Testis (tissue), 3 donors: ENCODE results near the gene COMMD7. TPM values are rescaled to one million over a fixed set of nuclear protein-coding genes. Genes with fewer than 3 reads are reported as not detected.

ENCODE experiments used
- DNase-seq: peaks from one replicate; pipeline ENCODE4 v3.0.0-alpha.2; 2019
- H3K27ac ChIP-seq, 2 donors: fragments of 200-600 bp; sonication (generic); one replicate each; pipeline ENCODE4 v1.5.1; 2019
- H3K27me3 ChIP-seq: fragments of 200-600 bp; sonication (generic); one replicate; pipeline ENCODE4 v1.5.1; 2019
- H3K36me3 ChIP-seq: fragments of 200-600 bp; sonication (generic); one replicate; pipeline ENCODE4 v1.5.1; 2017; ENCODE audit warnings: low read depth; ENCODE audit errors: missing control alignments
- H3K4me1 ChIP-seq: fragments of 200-600 bp; sonication (generic); one replicate; pipeline ENCODE4 v1.5.1; 2019
- H3K4me3 ChIP-seq, 2 donors: fragments of 200-600 bp; sonication (generic); one replicate each; pipeline ENCODE4 v1.5.1; 2017 to 2019
- H3K9me3 ChIP-seq: fragments of 200-600 bp; sonication (generic); one replicate; pipeline ENCODE4 v1.5.1; 2017
- CTCF ChIP-seq, 3 experiments: fragments of 450-650 bp in 2 of 3; fragments of 200-600 bp in 1 of 3; sonication (generic) in 1 of 3; IDR thresholded peaks; one replicate each; pipeline ENCODE4 v1.5.1; 2016 to 2019; ENCODE audit warnings: antibody characterized with exemption in 3 of 3, mild to moderate bottlenecking in 2 of 3, moderate library complexity in 1 of 3
- POLR2A ChIP-seq: fragments of 450-650 bp; IDR thresholded peaks from one replicate; pipeline ENCODE4 v1.6.1; 2017; ENCODE audit warnings: antibody characterized with exemption, mild to moderate bottlenecking, moderate library complexity
- WGBS, 2 donors: methylation state at CpG; one replicate each; pipeline ENCODE4 v1.1.5; 2018; 5-methylcytosine and 5-hydroxymethylcytosine counted together
- intact Hi-C: fragments of 100-400 bp; cut with DNase I; formaldehyde crosslinking; loops from one replicate; pipeline ENCODE4 v1.15.1; 2023; ENCODE audit warnings: low total_unique reads
- polyA plus RNA-seq: library from polyadenylated mRNA; stranded (reverse); fragments of 350-450 nt; fragmentation: Illumina TruSeq; extraction: RNeasy Lipid Tissue Mini Kit (QIAGEN cat#74804); gene quantifications from one replicate; pipeline ENCODE4 v1.2.3, GENCODE V29; 2014; ENCODE audit warnings: low read depth, low replicate concordance; ENCODE audit not compliant: insufficient read depth
- total RNA-seq, 2 donors: library from RNA; depleted of rRNA; stranded (reverse); fragments of >200 nt; gene quantifications; one replicate each; pipeline ENCODE4 v1.2.3, GENCODE V29; 2016

Gene COMMD7
- total and polyA plus RNA-seq, 3 donors from 2014 or later: 18.0 to 26.0 (median 21.8) TPM

GRCh38 chr20:32753731-32754130 is 10.5 kb upstream of the COMMD7 start:
- no peak for TF ChIP-seq CTCF (IDR thresholded peaks at IDR 0.05)
- no peak for TF ChIP-seq POLR2A
- Histone ChIP-seq H3K27ac (no peak overlapping the region), H3K4me1 (peaks cover 7% of the 10 kb centered on the region), H3K4me3 (no peak overlapping the region), H3K36me3 (no peaks in the 10 kb centered on the region), H3K9me3 (no peaks in the 10 kb centered on the region), H3K27me3 (no peaks in the 10 kb centered on the region)
- intact Hi-C loops: no loop called here
- WGBS, 2 donors: 83 to 88% methylated on average over 4 of the region's 4 CpGs
- no peak for DNase-seq

DNA sequence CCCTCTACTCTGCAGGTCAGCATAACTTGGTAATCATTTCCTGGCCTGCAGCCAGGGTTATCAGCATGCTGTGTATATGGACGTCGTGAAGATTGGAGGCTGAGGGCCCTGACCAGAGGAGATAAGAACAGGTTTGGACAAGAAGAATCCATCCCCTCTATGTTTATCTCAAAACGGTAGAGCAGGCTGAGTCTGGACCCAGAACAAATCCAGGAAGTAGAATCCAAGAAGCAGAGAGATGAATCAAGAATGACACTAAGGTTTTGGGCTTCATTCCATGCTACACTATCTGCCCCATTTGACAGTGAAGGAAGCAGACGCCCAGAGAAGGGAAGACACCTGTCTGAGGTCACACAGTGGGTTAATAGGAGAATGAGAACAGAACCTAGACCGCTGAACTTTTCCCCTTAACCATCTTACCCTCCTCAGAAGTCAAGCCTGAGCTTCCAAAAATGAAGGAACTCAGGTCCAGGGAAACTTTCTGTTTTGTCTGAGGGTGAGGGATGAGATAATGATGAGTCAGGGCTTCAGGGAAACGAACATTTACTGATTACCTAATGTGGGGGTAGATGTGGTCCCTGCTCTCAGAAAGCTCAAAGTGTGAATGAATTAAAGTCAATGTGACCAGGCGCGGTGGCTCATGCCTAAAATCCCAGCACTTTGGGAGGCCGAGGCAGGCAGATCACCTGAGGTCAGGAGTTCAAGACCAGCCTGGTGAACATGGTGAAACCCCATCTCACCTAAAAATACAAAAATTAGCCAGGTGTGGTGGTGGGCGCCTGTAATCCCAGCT is 9.4 kb upstream of the COMMD7 start:
- H3K9me3 ChIP-seq: no peaks in the 10 kb centered on the region
- no peak overlapping the region for H3K4me3 ChIP-seq
- H3K36me3 ChIP-seq: no peaks in the 10 kb centered on the region
- TF ChIP-seq CTCF (IDR thresholded peaks at IDR 0.05) (no peak), POLR2A (no peak)
- WGBS, 2 donors: 69% methylated on average over 10 of the region's 10 CpGs
- H3K4me1 ChIP-seq: peaks cover 7% of the 10 kb centered on the region
- no peaks in the 10 kb centered on the region for H3K27me3 ChIP-seq
- no peak overlapping the region for H3K27ac ChIP-seq
- intact Hi-C loops: no loop called here
- DNase-seq: no peak

DNA sequence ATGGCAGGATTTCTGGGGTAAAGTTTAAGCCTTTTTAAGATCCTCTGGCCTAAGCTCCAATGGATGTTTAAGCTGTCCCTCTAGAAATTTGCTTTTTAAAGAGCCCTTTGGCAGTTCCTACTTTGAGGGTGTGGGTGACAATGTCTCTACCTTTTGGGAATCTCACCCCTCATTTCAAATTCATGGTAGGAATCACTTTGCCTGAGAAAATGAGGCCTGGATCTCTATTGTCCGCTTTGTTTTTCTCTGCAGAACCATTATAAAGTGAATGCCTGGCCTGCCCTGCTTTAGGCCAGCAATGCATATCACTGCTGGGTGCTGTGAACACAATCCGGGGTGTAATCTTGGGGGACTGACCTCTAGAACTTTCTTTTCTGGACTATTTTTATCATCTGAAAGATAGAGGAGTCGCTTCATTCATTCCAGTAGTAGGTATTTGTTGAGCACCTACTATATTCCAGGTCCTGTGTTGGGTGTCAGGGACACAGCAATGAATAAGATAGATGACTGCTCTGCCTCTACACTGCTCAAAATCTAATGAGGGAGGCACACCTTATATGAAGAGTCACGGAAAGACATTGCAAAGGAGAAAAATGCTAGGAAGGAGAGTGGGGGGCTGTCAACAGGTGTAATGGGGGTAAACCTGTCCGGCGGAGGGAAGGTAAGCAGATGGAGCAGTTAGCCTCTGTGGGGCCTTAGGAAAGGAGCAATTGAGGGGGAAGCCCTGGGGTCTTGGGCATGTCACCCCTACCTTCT is 8.6 kb upstream of the COMMD7 start:
- Histone ChIP-seq H3K36me3 (no peaks in the 10 kb centered on the region), H3K9me3 (no peaks in the 10 kb centered on the region), H3K4me1 (peaks cover 7% of the 10 kb centered on the region), H3K27me3 (no peaks in the 10 kb centered on the region), H3K27ac (no peak overlapping the region), H3K4me3 (no peak overlapping the region)
- WGBS, 2 donors: 92 to 94% methylated on average over 6 of the region's 6 CpGs
- DNase-seq: no peak
- intact Hi-C loops: no loop called here
- TF ChIP-seq POLR2A (no peak), CTCF (IDR thresholded peaks at IDR 0.05) (no peak)

DNA sequence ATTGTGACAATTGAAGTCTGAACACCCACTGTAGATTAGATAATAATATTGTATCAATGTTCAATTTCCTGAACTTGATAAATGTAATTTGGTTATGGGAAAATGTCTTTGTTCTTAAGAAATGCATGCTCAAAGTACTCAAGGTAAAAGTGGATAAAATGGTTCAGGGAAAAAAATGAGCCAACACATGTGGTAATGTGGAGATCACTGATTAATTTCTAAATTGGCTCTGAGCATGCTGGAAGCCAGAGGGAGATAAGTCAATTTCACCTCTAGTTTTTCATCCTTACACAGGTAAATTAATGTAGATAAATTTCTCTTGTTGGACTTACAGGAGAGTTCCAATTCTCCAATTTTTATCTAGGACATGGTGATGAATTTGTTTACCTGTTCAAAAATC is 8.0 kb upstream of the COMMD7 start:
- H3K4me3 ChIP-seq: no peak overlapping the region
- no peaks in the 10 kb centered on the region for H3K27me3 ChIP-seq
- TF ChIP-seq POLR2A (no peak), CTCF (IDR thresholded peaks at IDR 0.05) (no peak)
- peaks cover 7% of the 10 kb centered on the region for H3K4me1 ChIP-seq
- intact Hi-C loops: no loop called here
- no peaks in the 10 kb centered on the region for H3K9me3 ChIP-seq
- DNase-seq: no peak
- H3K27ac ChIP-seq: no peak overlapping the region
- no peaks in the 10 kb centered on the region for H3K36me3 ChIP-seq
